ENCODE measurements around the gene NPNT.
"Not testable (repeated sequence)": the region's sequence is repeated elsewhere in the genome, so short reads cannot be mapped to it uniquely, and the experiment has no call there.

NPNT gene, protein sequence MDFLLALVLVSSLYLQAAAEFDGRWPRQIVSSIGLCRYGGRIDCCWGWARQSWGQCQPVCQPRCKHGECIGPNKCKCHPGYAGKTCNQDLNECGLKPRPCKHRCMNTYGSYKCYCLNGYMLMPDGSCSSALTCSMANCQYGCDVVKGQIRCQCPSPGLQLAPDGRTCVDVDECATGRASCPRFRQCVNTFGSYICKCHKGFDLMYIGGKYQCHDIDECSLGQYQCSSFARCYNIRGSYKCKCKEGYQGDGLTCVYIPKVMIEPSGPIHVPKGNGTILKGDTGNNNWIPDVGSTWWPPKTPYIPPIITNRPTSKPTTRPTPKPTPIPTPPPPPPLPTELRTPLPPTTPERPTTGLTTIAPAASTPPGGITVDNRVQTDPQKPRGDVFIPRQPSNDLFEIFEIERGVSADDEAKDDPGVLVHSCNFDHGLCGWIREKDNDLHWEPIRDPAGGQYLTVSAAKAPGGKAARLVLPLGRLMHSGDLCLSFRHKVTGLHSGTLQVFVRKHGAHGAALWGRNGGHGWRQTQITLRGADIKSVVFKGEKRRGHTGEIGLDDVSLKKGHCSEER

DNA sequence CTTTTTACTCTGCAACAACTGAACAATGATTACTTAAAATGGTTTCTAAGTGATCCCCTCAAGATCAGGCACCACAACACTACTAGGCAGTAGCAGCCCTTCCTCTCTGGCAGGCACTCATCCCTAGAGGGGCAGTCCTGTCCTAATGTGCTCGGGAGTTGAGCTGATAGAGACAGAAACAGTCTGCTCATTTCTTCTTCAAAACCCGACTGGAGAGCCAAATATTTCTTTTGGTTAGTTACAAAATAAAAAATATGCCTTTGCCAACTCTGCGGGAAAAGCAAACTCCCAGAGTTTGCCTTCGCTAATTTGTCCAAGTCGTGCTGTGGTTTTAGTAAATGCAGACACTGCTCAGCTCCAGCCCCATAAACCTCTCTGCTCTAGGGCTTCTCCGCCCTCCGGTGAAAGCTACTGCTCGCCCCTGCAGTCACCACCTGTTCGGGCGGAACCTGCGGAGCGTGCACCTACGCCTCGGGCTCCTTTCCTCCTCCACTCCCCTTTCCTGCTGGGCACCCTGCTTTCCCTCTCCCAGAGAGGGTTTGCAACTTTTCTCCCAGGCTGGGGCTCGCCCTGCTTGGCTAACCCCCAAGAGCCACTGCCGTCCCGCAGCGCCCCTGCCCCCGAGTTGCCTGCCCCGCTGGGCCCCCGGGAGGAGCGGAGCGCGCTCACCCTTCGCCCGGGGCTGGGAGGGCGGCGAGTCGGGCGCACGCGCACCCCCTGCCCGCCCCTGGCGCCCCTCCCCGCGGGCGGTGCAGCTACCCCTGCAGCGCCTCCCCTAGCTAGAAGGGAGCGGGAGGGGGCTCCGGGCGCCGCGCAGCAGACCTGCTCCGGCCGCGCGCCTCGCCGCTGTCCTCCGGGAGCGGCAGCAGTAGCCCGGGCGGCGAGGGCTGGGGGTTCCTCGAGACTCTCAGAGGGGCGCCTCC is at the start of gene NPNT:
NPNT (plus strand) TSS at position 812 of the 923 bp plus-strand sequence. CDS start 182 bp downstream, outside the sequence.
- DNase-seq: peak in 1 of 2 experiments; percentile 56

GRCh38 chr4:105845559-105845958 is 49.7 kb upstream of the NPNT start:
- no peak for DNase-seq

DNA sequence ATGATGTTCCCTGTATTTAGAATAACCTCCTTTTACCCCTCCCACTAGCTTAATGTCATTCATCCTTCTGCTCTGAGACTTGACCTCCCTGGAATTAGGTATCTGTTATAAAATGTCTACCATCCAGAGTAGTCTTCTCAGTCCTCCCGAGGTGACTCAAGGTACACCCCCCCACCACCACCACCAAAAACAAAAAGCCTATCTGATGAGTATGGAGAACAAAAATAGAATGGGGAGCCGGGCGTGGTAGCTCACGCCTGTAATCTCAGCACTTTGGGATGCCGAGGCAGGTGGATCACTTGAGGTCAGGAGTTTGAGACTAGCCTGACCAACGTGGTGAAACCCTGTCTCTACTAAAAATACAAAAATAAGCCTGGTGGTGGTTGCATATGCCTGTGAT is 46.9 kb upstream of the NPNT start:
- not testable (repeated sequence) for DNase-seq

- DNase-seq: no peak
These were observed 44.1 kb upstream of the NPNT start for GRCh38 chr4:105851196-105851595.

GRCh38 chr4:105852230-105852629 is 43.0 kb upstream of the NPNT start:
- DNase-seq: not testable (repeated sequence)

GRCh38 chr4:105858466-105859040 is 36.7 kb upstream of the NPNT start:
- no peak for DNase-seq

DNA sequence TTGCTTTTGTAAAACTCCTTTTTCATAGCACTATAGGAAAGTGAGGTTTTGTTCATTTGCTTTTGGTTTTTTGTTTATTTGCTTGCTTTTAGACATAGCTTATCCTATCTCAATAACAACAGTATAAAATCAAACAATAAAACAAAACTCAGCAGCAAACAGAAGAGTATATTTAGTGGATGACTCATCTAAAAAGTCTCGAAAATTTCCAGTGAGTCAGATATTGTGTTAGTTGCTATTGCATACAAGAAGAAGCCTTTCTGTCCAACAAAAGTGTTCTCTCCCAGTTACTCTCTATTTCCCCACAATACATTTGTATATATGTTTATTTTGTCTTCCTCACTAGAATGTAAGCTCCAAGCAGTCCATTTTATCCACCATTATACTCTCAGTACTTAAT is 36.0 kb upstream of the NPNT start:
- no peak for DNase-seq

GRCh38 chr4:105870963-105871362 is 24.3 kb upstream of the NPNT start:
- DNase-seq: no peak

DNA sequence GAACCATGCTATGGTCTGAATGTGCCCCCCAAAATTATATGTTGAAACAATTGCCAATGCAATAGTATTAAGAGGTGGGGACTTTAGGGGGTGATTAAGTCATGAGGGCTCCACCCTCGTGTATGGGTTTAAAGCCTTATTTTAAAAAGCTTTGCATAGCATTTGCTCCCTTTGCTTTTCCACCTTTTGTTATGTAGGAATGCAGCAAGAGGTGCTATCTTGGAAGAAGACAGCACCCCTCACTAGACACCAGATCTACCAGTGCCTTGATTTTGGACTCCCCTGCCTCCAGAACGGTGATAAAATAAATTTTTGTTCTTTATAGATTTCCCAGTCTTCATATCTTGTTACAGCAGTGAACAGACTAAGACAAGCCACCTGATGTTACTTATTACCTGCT is 23.3 kb upstream of the NPNT start:
- no peak for DNase-seq

DNA sequence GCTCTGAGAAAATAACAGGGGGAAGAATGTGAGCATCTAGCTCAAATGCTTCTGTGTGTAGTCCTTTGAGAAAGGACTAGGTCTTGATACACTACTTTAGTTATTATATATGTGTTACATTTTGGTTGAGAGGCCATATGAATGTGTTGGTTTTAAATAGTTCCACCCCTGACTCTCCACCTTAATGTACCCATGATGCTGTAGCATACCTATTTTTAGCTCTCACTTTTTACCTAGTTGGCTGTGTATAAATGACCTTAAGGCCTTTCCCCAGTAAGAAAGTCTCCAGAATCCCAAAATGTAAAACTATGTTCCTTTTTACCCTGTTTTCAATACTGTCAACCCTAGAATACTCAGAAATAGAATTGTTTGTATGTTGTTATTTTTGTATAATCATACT is 20.0 kb upstream of the NPNT start:
- DNase-seq: no peak

DNA sequence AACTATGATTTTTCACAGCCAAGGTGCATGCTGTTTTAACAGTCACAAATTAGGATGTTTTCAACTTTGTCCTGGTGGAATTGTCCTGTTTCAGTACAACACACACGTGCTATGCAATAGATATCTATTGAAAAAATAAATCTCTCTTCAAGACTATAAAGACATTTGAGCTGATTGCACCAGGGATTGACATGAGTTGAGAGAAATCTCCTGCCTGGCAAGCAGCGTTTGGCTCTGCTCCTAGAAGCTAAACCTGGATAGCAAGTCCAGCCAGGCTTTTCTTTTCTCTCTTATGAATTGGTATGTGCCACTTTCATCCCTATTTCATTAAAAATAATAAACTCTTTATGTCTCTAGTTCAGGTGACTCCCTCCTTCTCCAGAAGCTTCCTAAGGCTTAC is 16.6 kb upstream of the NPNT start:
- DNase-seq: no peak

DNA sequence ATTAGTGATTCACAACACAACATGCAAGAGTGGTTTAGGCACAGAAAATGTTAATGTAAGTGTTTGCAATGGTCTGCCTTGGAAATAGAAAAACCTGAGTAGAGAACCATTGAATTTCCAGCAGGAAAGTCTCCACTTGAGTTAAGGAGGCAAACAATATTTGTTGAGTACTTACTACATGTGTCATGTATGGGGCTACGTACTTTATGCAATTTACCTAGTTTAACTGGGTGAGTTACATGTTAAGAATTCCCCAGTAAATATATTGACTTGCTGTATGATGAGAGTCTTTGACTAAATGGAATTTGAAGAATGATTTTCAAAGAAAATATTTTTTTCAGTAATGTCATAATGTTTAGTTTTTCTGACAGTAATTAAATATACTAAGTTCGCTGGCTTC is 7.8 kb upstream of the NPNT start:
- DNase-seq: no peak

DNA sequence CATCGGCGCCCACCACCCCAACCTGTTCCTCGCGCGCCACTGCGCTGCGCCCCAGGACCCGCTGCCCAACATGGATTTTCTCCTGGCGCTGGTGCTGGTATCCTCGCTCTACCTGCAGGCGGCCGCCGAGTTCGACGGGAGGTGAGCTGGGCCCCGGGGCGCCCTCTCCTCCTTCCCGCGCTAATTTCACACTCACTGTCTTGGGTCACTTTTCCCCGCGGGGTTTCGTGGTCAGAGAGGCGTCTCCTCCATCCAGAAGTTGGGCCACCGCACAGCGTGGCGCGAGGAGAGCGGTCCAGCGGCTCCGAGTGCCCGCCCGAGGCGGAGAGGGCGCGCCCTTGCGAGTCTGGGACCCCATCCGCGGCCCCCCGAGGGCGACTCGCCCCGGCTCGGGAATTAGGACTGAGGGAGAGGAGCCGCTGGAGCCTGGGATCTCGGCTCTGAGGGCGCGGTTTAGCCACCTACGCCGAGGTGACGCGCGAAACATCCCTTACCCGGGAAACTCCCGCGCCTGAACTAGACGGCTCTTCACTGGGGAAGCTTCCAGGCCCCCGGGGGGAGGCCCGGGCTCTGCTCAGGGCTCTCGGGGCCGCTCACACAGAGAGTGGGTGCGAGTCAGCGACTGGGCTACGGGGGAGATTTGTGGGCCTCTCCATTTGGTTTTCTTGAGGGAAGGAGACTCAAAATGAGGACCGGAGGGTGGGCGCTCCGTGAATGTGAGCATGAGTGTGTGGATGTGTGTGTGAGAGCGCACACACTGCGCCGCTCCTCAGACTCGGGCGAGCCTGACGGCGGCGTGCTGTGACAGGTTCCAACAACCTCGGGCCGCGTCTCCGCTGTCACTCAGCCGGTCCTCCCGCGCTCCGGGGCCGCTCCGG is 551 bp downstream of the NPNT start:
- peak in 1 of 2 experiments; percentile 41 for DNase-seq

GRCh38 chr4:105896461-105896942 is 1.2 kb downstream of the NPNT start:
- no peak for DNase-seq

DNA sequence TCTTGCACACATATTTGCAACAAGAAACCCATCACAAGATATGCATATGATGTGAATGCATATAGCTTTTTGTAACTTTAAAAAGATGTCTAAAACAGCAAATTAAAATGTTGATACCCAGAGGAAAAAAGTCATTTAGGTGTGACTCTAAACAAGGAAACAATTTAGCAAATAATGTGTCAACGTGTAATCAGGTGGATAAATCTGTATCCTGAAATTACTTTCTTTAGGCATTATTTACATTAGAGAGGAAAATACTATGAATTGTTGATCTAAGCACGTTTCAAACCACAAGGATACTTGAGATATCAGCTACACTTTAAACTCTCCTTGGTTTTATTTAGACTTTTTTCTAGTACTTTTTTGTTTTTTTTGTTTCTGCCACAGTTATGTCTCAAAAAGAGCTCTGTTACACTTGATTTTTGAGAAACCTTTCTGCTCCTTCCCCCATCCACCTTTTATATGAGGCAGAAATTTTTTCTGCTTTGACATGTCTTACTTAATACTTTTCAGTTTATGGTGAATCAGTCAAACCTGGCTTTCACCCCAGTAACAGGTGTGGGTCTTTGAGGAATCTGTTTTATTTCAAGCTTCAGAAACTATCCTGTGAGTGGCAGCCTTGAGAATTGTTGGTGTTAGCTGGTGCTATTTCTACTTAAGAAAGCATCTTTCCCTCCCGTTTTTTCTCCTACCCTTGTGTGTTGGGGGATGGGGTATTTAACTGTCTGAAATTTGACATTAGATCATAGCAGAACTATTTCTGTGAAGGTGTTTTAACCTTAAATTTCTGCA is 1.9 kb downstream of the NPNT start:
- DNase-seq: no peak

- DNase-seq: no peak
These were observed 5.3 kb downstream of the NPNT start for GRCh38 chr4:105900541-105900940.

GRCh38 chr4:105902550-105903262 is 7.4 kb downstream of the NPNT start:
- no peak for DNase-seq

GRCh38 chr4:105909787-105910281 is 14.6 kb downstream of the NPNT start:
- no peak for DNase-seq

- DNase-seq: no peak
These were observed 16.2 kb downstream of the NPNT start for GRCh38 chr4:105911426-105911825.

- no peak for DNase-seq
These were observed 17.4 kb downstream of the NPNT start for GRCh38 chr4:105912633-105913032.
